PC-3 (cell line): ENCODE results near the gene AMY1A. TPM values are rescaled to one million over a fixed set of nuclear protein-coding genes. Genes with fewer than 3 reads are reported as not detected.
"Not testable (repeated sequence)": the region's sequence is repeated elsewhere in the genome, so short reads cannot be mapped to it uniquely, and the experiment has no call there.

ENCODE experiments used
- ATAC-seq: fragments of 200-7000 bp; cut with Tn5 transposase; 2 replicates; pipeline ENCODE4 v1.9.1; 2020; ENCODE audit warnings: mild to moderate bottlenecking, moderate library complexity
- BruUV-seq: library from RNA; stranded (reverse); fragments of 400-500 nt; replicated peaks from 2 replicates; lab custom pipeline; 2021; lab: Mats Ljungman, UMichigan
- CTCF ChIA-PET: fragments of 300-600 bp; sonication (Branson Sonifier 250); formaldehyde crosslinking; loops from one replicate; lab custom pipeline; 2022; ENCODE audit warnings: antibody characterized with exemption; lab: Charles Lee
- POLR2A ChIA-PET: fragments of 300-600 bp; sonication (Branson Sonifier 250); formaldehyde crosslinking; loops from one replicate; lab custom pipeline; 2022; ENCODE audit warnings: antibody characterized with exemption; ENCODE audit not compliant: unreplicated experiment; lab: Charles Lee
- DNase-seq: peaks from one replicate; pipeline ENCODE4 v3.0.0-alpha.2; 2015
- H2AFZ ChIP-seq: fragments of 300-600 bp; sonication (generic); 2 replicates; pipeline ENCODE4 v1.6.0; 2016; ENCODE audit warnings: antibody characterized with exemption, low read length
- H3F3A ChIP-seq: fragments of 300-600 bp; sonication (generic); one replicate; pipeline ENCODE4 v1.6.0; 2017; ENCODE audit warnings: antibody characterized with exemption, low read length, control low read depth, mild to moderate bottlenecking; ENCODE audit not compliant: unreplicated experiment
- H3K27ac ChIP-seq: fragments of 300-600 bp; sonication (generic); 2 replicates; pipeline ENCODE4 v1.5.1; 2016; ENCODE audit warnings: mild to moderate bottlenecking, low read length
- H3K27me3 ChIP-seq: fragments of 300-600 bp; sonication (generic); 2 replicates; pipeline ENCODE4 v1.6.1; 2016; ENCODE audit warnings: low read length, mixed read lengths
- H3K36me3 ChIP-seq: fragments of 300-600 bp; sonication (generic); 2 replicates; pipeline ENCODE4 v1.6.1; 2016; ENCODE audit warnings: low read depth, mixed run types, low read length, mixed read lengths
- H3K4me1 ChIP-seq: fragments of 300-600 bp; sonication (generic); 2 replicates; pipeline ENCODE4 v1.5.1; 2016; ENCODE audit warnings: low read length; ENCODE audit not compliant: insufficient read depth
- H3K4me2 ChIP-seq: fragments of 300-600 bp; sonication (generic); 2 replicates; pipeline ENCODE4 v1.6.0; 2016; ENCODE audit warnings: low read length
- H3K4me3 ChIP-seq: fragments of 300-600 bp; sonication (generic); 2 replicates; pipeline ENCODE4 v1.5.1; 2016; ENCODE audit warnings: mild to moderate bottlenecking, low read length, mixed read lengths
- H3K79me2 ChIP-seq: fragments of 300-600 bp; sonication (generic); 2 replicates; pipeline ENCODE4 v1.6.1; 2017; ENCODE audit warnings: low read length, mixed read lengths
- H3K9ac ChIP-seq: fragments of 300-600 bp; sonication (generic); 2 replicates; pipeline ENCODE4 v1.6.0; 2016; ENCODE audit warnings: mild to moderate bottlenecking, low read length
- H3K9me2 ChIP-seq: fragments of 300-600 bp; sonication (generic); replicated peaks from 2 replicates; pipeline ENCODE4 v1.6.1; 2016; ENCODE audit warnings: mixed run types, low read length, mixed read lengths
- H3K9me3 ChIP-seq: fragments of 300-600 bp; sonication (generic); 2 replicates; pipeline ENCODE4 v1.6.1; 2016; ENCODE audit warnings: low read length, mixed read lengths
- H4K20me1 ChIP-seq: fragments of 300-600 bp; sonication (generic); 2 replicates; pipeline ENCODE4 v1.6.1; 2016; ENCODE audit warnings: low read length, mixed read lengths
- intact Hi-C: fragments of 100-400 bp; cut with micrococcal nuclease; formaldehyde crosslinking; loops from 2 replicates; pipeline ENCODE4 v1.9.0; 2023
- total RNA-seq: library from RNA; depleted of rRNA; stranded (reverse); fragments of >200 nt; gene quantifications from 2 replicates; pipeline ENCODE4 v1.2.3, GENCODE V29; 2014; rRNA removed

Gene AMY1A
- total RNA-seq, 1 experiment from 2014 or later = not detected

DNA sequence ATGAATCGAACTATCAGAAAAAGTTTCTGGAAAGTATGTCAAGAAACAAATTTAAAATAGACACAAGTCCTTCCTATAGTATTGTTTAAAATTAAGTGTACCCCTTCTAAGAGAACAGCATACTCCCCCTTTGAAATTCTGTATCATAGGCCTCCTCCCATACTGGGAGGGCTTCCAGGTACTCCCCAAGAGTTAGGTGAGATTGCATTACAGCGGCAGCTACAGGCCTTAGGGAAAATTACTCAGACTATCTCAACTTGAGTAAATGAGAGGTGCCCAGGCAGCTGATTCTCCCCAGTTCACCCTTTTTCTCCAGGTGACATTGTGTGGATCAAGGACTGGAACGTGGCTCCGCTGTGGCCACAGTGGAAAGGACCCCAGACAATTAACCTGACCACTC lies 45.7 kb downstream of the AMY1A start:
- DNase-seq, H3K9me2 ChIP-seq, H3K9ac ChIP-seq, H2AFZ ChIP-seq, intact Hi-C loops, CTCF ChIA-PET, H3K4me3 ChIP-seq, H3K4me1 ChIP-seq, H3K27ac ChIP-seq, H3K4me2 ChIP-seq, H3K36me3 ChIP-seq, H4K20me1 ChIP-seq, H3F3A ChIP-seq, H3K27me3 ChIP-seq, H3K9me3 ChIP-seq, H3K79me2 ChIP-seq, POLR2A ChIA-PET, ATAC-seq, BruUV-seq: not testable (repeated sequence)

DNA sequence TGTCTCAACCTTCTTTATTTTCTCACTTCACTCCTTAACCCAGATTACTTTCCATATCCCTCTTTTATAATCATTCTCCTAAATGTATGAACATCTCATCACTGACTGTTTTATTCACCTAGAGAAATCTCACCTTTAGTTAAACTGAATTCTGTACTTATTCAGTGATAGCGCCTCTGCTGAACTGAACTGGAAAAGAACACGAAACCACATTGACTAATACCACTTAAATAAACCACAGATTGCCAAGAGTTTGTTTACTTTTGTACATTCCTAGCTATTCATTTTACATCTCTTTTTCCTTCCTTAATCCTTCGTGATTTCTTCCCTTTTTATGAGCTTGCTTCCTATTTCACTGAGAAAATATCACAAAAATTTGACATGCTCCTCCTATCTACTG lies 52.1 kb downstream of the AMY1A start:
- H4K20me1 ChIP-seq, H3K9me2 ChIP-seq, H3F3A ChIP-seq, DNase-seq, POLR2A ChIA-PET, CTCF ChIA-PET, H3K79me2 ChIP-seq, H3K4me1 ChIP-seq, H3K9ac ChIP-seq, H2AFZ ChIP-seq, H3K4me2 ChIP-seq, H3K4me3 ChIP-seq, H3K9me3 ChIP-seq, H3K36me3 ChIP-seq, H3K27ac ChIP-seq, intact Hi-C loops, H3K27me3 ChIP-seq, BruUV-seq: not testable (repeated sequence)
- peak; percentile 76 for ATAC-seq

DNA sequence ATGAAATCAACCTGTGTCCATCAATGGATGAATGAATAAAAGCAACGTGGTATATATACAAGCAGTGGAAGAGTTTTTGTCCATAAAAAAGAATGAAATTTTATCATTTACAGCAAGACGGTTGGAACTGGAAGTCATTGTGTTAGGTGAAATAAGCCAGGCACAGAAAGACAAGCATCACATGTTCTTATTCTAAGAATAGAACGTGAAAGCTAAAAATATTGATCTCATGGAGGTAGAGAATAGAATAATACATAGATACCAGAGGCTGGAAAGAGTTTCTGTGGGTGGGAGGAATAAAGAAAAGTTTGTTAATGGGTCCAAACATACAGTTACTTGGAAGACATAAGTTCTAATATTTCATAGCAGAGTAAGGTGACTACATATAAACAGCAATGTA lies 54.8 kb downstream of the AMY1A start:
- CTCF ChIA-PET, H3K79me2 ChIP-seq, H3K4me1 ChIP-seq, H3K9me3 ChIP-seq, H3K9me2 ChIP-seq, DNase-seq, H3K9ac ChIP-seq, H3K4me2 ChIP-seq, POLR2A ChIA-PET, H3K4me3 ChIP-seq, H4K20me1 ChIP-seq, BruUV-seq, H3K27me3 ChIP-seq, H2AFZ ChIP-seq, H3F3A ChIP-seq, H3K36me3 ChIP-seq, intact Hi-C loops, ATAC-seq, H3K27ac ChIP-seq: not testable (repeated sequence)

Other genes with a start within 250 kb of the AMY1A start
- 5.4 and 5.6 TPM in 2 replicates for gene RNPC3, start 130.1 kb upstream of the AMY1A start, total RNA-seq
- gene AMY2B, start 84.2 kb upstream of the AMY1A start, total RNA-seq = 0.23 and 0.98 TPM in 2 replicates
- not detected in 2 replicates for gene AMY2A, start 38.3 kb upstream of the AMY1A start, total RNA-seq
- not detected in 2 replicates for gene AMY1B, start 40.5 kb downstream of the AMY1A start, total RNA-seq
- gene AMY1C, start 94.1 kb downstream of the AMY1A start, total RNA-seq = not detected in 2 replicates